GM12878 (cell line): ENCODE measurements around the gene ST7. TPM values are rescaled to one million over a fixed set of nuclear protein-coding genes. Genes with fewer than 3 reads are reported as not detected.

Experiments used
- CREB1 ChIP-seq: IDR thresholded peaks from 2 replicates; pipeline ENCODE4 v1.6.1; 2012; ENCODE audit warnings: low read depth, mild to moderate bottlenecking, inconsistent platforms
- LARP7 ChIP-seq: fragments of 450-650 bp; IDR thresholded peaks from 2 replicates; pipeline ENCODE4 v1.6.1; 2017; ENCODE audit warnings: mild to moderate bottlenecking
- NR2C2 ChIP-seq: IDR thresholded peaks from 2 replicates; pipeline ENCODE4 v1.6.1; 2011; ENCODE audit warnings: borderline replicate concordance, low read depth; ENCODE audit not compliant: control insufficient read depth, insufficient read length
- POLR2AphosphoS2 ChIP-seq: IDR thresholded peaks from 2 replicates; pipeline ENCODE4 v1.6.1; 2011; ENCODE audit warnings: low read depth, mild to moderate bottlenecking, low read length, improper control_type of control experiment, moderate library complexity
- RAD51 ChIP-seq: fragments of 450-650 bp; IDR thresholded peaks from 2 replicates; pipeline ENCODE4 v1.6.1; 2016; ENCODE audit warnings: moderate library complexity, mild to moderate bottlenecking, inconsistent platforms
- SREBF1 ChIP-seq: IDR thresholded peaks from 2 replicates; pipeline ENCODE4 v1.6.1; 2012; ENCODE audit warnings: mild to moderate bottlenecking, low read length
- TCF12 ChIP-seq: IDR thresholded peaks from 2 replicates; pipeline ENCODE4 v1.6.1; 2011; ENCODE audit warnings: low read depth, mild to moderate bottlenecking, low read length
- ZBED1 ChIP-seq: IDR thresholded peaks from 2 replicates; pipeline ENCODE4 v1.6.1; 2016; ENCODE audit warnings: borderline replicate concordance
- ZNF384 ChIP-seq: IDR thresholded peaks from 2 replicates; pipeline ENCODE4 v1.6.1; 2012; ENCODE audit warnings: low read depth, mild to moderate bottlenecking, low read length, improper control_type of control experiment, borderline replicate concordance
- ZSCAN29 ChIP-seq: fragments of 450-650 bp; IDR thresholded peaks from 2 replicates; pipeline ENCODE4 v1.6.1; 2017; ENCODE audit warnings: mild to moderate bottlenecking, moderate library complexity
- polyA plus RNA-seq, 11 experiments: library from polyadenylated mRNA; depleted of rRNA in 4 of 11; unstranded in 6 of 11; stranded (reverse) in 5 of 11; fragments of >200 nt; fragmentation: Nextera tagmentation in 4 of 11; fragmentation: Illumina TruSeq in 1 of 11; extraction: Ambion mirVana in 4 of 11; extraction: Trizol in 1 of 11; gene quantifications; 1 replicate in 1 of 11; 2 replicates in 10 of 11; pipeline versions ENCODE4 v1.2.1 to v1.2.3, GENCODE V29; 2011 to 2016; ENCODE audit warnings: inconsistent platforms in 2 of 11, missing spikeins in 2 of 11, low read depth in 1 of 11
- total RNA-seq, 4 experiments: library from RNA; depleted of rRNA in 3 of 4; stranded (reverse); fragments of >200 nt in 3 of 4; fragmentation: Illumina TruSeq in 1 of 4; extraction: Trizol in 1 of 4; gene quantifications; 2 replicates each; pipeline versions ENCODE4 v1.2.1 to v1.2.3, GENCODE V29; 2013 to 2021
- TF ChIP-seq, protein P1 (sequence below): IDR thresholded peaks from 2 replicates; pipeline ENCODE4 v1.6.1; 2012; ENCODE audit warnings: mild to moderate bottlenecking, low read depth, low read length
- TF ChIP-seq, protein P2 (sequence below): fragments of 450-650 bp; IDR thresholded peaks from 2 replicates; pipeline ENCODE4 v1.6.1; 2016; ENCODE audit warnings: mild to moderate bottlenecking, moderate library complexity, borderline replicate concordance
- TF ChIP-seq, protein P3 (sequence below): IDR thresholded peaks from 2 replicates; pipeline ENCODE4 v1.6.1; 2012; ENCODE audit warnings: improper control_type of control experiment, low read depth, low read length; ENCODE audit not compliant: insufficient replicate concordance
- TF ChIP-seq, protein P4 (sequence below): fragments of 150-350 bp; IDR thresholded peaks from 2 replicates; pipeline ENCODE4 v1.6.1; 2014; ENCODE audit warnings: mild to moderate bottlenecking, low read depth, low read length

ST7 gene
- total and polyA plus RNA-seq, 10 of the 15 experiments (the other 5 are each of a cell fraction or from before 2014, with no cell fraction given): 27.7 to 76.4 (median 53.6) TPM

DNA sequence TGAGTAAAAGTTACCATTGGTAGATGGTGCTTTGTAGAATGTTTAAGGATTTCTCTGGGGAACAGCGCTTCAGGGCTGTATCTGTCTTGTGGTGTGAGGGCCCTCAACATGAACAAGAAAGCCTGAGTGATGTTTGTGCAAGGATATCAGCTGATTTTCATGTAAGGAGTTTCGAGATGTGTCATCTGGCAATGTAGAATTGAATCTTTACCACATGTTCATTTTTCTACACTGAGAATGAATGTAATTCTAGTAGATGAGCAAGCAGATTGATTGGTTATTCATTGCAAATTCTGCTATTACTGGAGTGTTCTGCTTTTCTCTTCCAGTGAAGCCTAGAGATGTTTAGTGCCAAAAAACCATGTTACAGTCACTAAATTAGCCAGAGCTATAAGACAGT lies 87.7 kb downstream of the ST7 start (continued):
- TF ChIP-seq, protein P1, sequence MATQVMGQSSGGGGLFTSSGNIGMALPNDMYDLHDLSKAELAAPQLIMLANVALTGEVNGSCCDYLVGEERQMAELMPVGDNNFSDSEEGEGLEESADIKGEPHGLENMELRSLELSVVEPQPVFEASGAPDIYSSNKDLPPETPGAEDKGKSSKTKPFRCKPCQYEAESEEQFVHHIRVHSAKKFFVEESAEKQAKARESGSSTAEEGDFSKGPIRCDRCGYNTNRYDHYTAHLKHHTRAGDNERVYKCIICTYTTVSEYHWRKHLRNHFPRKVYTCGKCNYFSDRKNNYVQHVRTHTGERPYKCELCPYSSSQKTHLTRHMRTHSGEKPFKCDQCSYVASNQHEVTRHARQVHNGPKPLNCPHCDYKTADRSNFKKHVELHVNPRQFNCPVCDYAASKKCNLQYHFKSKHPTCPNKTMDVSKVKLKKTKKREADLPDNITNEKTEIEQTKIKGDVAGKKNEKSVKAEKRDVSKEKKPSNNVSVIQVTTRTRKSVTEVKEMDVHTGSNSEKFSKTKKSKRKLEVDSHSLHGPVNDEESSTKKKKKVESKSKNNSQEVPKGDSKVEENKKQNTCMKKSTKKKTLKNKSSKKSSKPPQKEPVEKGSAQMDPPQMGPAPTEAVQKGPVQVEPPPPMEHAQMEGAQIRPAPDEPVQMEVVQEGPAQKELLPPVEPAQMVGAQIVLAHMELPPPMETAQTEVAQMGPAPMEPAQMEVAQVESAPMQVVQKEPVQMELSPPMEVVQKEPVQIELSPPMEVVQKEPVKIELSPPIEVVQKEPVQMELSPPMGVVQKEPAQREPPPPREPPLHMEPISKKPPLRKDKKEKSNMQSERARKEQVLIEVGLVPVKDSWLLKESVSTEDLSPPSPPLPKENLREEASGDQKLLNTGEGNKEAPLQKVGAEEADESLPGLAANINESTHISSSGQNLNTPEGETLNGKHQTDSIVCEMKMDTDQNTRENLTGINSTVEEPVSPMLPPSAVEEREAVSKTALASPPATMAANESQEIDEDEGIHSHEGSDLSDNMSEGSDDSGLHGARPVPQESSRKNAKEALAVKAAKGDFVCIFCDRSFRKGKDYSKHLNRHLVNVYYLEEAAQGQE: no peak
- TF ChIP-seq, protein P2, sequence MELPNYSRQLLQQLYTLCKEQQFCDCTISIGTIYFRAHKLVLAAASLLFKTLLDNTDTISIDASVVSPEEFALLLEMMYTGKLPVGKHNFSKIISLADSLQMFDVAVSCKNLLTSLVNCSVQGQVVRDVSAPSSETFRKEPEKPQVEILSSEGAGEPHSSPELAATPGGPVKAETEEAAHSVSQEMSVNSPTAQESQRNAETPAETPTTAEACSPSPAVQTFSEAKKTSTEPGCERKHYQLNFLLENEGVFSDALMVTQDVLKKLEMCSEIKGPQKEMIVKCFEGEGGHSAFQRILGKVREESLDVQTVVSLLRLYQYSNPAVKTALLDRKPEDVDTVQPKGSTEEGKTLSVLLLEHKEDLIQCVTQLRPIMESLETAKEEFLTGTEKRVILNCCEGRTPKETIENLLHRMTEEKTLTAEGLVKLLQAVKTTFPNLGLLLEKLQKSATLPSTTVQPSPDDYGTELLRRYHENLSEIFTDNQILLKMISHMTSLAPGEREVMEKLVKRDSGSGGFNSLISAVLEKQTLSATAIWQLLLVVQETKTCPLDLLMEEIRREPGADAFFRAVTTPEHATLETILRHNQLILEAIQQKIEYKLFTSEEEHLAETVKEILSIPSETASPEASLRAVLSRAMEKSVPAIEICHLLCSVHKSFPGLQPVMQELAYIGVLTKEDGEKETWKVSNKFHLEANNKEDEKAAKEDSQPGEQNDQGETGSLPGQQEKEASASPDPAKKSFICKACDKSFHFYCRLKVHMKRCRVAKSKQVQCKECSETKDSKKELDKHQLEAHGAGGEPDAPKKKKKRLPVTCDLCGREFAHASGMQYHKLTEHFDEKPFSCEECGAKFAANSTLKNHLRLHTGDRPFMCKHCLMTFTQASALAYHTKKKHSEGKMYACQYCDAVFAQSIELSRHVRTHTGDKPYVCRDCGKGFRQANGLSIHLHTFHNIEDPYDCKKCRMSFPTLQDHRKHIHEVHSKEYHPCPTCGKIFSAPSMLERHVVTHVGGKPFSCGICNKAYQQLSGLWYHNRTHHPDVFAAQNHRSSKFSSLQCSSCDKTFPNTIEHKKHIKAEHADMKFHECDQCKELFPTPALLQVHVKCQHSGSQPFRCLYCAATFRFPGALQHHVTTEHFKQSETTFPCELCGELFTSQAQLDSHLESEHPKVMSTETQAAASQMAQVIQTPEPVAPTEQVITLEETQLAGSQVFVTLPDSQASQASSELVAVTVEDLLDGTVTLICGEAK: no peak
- TF ChIP-seq ZBED1 (peak; percentile 61; the same call in 1 of the 2 replicates), ZSCAN29 (no peak), NR2C2 (no peak), POLR2AphosphoS2 (no peak), TCF12 (no peak), CREB1 (no peak; the same call in 1 of the 2 replicates), RAD51 (no peak), ZNF384 (no peak), LARP7 (no peak), SREBF1 (no peak)
- TF ChIP-seq, protein P3, sequence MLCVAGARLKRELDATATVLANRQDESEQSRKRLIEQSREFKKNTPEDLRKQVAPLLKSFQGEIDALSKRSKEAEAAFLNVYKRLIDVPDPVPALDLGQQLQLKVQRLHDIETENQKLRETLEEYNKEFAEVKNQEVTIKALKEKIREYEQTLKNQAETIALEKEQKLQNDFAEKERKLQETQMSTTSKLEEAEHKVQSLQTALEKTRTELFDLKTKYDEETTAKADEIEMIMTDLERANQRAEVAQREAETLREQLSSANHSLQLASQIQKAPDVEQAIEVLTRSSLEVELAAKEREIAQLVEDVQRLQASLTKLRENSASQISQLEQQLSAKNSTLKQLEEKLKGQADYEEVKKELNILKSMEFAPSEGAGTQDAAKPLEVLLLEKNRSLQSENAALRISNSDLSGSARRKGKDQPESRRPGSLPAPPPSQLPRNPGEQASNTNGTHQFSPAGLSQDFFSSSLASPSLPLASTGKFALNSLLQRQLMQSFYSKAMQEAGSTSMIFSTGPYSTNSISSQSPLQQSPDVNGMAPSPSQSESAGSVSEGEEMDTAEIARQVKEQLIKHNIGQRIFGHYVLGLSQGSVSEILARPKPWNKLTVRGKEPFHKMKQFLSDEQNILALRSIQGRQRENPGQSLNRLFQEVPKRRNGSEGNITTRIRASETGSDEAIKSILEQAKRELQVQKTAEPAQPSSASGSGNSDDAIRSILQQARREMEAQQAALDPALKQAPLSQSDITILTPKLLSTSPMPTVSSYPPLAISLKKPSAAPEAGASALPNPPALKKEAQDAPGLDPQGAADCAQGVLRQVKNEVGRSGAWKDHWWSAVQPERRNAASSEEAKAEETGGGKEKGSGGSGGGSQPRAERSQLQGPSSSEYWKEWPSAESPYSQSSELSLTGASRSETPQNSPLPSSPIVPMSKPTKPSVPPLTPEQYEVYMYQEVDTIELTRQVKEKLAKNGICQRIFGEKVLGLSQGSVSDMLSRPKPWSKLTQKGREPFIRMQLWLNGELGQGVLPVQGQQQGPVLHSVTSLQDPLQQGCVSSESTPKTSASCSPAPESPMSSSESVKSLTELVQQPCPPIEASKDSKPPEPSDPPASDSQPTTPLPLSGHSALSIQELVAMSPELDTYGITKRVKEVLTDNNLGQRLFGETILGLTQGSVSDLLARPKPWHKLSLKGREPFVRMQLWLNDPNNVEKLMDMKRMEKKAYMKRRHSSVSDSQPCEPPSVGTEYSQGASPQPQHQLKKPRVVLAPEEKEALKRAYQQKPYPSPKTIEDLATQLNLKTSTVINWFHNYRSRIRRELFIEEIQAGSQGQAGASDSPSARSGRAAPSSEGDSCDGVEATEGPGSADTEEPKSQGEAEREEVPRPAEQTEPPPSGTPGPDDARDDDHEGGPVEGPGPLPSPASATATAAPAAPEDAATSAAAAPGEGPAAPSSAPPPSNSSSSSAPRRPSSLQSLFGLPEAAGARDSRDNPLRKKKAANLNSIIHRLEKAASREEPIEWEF: no peak
- TF ChIP-seq, protein P4, sequence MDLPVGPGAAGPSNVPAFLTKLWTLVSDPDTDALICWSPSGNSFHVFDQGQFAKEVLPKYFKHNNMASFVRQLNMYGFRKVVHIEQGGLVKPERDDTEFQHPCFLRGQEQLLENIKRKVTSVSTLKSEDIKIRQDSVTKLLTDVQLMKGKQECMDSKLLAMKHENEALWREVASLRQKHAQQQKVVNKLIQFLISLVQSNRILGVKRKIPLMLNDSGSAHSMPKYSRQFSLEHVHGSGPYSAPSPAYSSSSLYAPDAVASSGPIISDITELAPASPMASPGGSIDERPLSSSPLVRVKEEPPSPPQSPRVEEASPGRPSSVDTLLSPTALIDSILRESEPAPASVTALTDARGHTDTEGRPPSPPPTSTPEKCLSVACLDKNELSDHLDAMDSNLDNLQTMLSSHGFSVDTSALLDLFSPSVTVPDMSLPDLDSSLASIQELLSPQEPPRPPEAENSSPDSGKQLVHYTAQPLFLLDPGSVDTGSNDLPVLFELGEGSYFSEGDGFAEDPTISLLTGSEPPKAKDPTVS: no peak
